ENCODE measurements around the gene ERI3. TPM values are rescaled to one million over a fixed set of nuclear protein-coding genes. Genes with fewer than 3 reads are reported as not detected.
A peak's percentile ranks its signal among the peaks of the same experiment; 100 is the strongest.

ERI3 gene, protein sequence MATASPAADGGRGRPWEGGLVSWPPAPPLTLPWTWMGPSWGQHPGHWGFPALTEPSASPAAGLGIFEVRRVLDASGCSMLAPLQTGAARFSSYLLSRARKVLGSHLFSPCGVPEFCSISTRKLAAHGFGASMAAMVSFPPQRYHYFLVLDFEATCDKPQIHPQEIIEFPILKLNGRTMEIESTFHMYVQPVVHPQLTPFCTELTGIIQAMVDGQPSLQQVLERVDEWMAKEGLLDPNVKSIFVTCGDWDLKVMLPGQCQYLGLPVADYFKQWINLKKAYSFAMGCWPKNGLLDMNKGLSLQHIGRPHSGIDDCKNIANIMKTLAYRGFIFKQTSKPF
- total RNA-seq (2014; rRNA removed; shearing (Covaris generic)): 50.2 and 52.8 TPM in 2 replicates
- 58.6 and 59.7 TPM in 2 replicates for polyA plus RNA-seq (2015; cell fraction: cytosol; rRNA removed)
- polyA plus RNA-seq (2015; cell fraction: nucleus; rRNA removed): 40.7 and 43.8 TPM in 2 replicates

DNA sequence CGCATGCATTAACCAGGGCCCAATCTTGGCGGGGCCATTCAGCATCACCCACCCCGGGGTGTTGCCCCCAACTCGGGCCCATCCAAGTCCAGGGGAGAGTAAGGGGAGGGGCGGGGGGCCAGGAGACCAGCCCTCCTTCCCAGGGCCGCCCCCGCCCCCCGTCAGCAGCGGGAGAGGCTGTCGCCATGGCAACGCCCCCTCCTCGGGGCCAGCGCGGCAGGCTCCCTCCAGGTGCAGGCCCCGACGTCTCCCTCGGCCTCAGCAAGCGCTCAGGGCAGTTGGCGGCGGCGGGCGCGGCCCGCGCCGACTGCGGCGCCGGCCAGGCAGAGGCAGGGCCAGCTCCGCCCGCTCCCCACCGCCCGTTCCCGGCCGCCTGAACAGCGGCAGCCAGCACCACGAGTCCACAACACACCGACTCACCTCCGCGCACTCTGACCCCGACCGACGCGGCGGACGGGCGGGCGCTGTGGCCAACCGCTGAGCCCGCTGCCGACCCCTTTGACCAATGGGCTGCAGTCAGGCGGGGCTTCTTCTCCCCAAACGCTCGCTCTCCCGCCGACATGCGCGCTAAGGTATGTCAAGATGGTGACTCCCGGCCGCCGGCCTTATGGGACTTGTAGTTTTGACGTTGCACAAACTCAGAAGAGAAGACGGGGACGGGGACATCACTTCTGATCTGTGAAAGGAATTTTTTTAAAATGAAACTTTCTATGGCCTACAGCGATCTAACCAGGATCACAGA is at the start of gene ERI3:
Gene ERI3, minus strand, starts transcription at position 418 of the 742 bp plus-strand sequence. Its CDS starts 231 bp downstream, at position 187.
- in situ Hi-C loops (cut with HindIII; ENCODE audit: low pct_unique_long_range_greater_than_20kb, low sequenced_read_pairs): no loop called here
- peak; percentile 96 for DNase-seq (ENCODE audit: low read depth, low spot score)

DNA sequence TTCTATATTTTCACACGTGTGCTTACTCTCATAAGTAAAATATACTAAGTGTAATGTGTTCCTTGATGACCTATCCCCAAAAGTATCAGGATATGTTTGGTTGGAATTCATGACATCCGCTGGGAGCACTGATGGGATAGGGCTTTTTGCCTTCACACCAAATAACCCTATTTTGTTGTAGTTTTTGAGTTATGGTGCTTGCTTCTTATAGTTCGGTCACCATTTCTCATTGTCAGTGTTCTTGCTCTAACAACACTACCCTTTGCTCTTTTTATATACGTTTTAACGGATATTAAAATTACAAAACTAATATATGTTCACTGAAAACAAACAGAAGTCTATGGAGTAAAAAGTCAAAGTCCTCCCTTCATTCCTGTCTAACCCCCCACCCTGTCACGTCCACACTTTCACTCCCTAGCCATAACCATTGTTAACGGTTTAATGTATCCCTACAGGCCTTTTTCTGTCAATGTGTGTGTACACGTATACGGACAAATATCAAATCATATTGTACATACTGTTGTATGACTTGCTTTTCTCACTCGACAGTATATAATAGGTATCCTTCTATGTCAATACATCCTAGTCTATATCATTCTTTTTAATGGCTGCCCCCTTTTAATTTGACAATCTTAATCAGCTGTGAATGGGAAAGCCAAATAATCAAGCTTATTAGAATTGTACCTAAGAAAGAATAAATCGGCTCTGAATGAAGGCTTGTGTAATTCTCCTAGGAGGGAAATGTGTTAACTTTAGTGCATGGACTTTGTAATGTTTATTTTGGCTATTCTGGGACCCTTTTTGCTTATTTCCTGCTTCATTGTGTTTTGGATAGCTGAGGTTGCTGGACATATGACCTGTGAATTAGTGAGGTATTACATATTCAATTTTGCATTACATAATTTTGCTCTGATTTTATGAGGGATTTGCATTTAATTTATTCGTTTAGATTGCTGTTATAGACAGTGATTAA is 46.5 kb upstream of the ERI3 start:
- in situ Hi-C loops (cut with HindIII; ENCODE audit: low pct_unique_long_range_greater_than_20kb, low sequenced_read_pairs): no loop called here
- no peak for DNase-seq (ENCODE audit: low read depth, low spot score)

DNA sequence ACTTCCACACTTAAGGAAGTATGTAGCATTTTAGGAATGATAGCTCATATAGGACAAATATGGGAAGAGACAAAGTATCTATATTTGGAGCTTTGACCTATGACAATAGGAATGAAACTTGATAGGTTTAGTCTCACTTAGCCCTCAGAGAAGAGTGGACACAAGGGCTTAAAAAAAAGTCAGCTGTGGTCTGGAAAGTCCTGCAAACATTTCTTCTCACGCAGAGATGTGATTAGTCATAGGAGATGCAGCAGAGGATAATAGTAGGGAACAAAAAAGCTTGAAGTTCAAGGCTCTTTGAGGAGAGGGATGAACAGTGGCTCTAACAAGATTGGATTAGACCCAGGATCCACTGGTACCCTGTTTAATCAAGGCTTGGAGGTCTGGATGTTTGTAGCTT is 35.2 kb upstream of the ERI3 start:
- DNase-seq (ENCODE audit: low read depth, low spot score): no peak
- in situ Hi-C loops (cut with HindIII; ENCODE audit: low pct_unique_long_range_greater_than_20kb, low sequenced_read_pairs): no loop called here

DNA sequence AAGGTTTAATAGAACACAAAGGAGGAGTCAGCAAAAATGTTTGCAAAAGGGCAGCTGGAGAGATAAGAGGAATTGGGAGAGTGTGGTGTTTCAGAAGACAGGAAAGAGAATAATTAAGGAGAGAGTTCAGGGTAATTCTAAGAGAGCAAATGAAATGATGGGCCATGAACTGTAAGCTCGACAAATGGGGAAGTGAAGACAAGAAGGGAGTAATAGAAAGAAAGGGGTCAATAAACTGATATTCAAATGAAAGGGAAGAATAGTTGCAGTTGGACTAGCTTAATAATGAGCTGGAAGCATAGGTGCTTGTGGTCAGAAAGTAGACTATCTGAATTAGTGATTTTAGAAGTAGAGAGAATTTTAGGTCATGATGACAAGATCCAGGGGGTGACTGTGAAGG is 34.4 kb upstream of the ERI3 start:
- in situ Hi-C loops (cut with HindIII; ENCODE audit: low pct_unique_long_range_greater_than_20kb, low sequenced_read_pairs): no loop called here

DNA sequence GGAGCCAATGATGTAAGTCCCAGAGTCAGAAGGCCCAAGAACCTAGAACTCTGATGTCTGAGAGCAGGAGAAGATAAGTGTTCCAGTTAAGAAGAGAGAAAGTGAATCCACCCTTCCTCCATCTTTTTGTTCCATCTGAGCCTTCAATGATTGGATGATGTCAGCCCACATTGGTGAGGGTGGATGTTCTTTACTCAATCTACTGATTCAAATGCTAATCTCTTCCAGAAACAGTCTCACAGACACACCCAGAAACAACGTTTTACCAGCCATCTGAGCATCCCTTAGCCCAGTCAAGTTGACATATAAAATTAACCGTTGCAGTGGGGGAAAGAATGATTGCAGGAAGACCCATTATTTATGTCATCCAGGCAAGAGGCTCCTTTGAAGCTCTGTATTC is 33.5 kb upstream of the ERI3 start:
- no peak for DNase-seq (ENCODE audit: low read depth, low spot score)
- in situ Hi-C loops (cut with HindIII; ENCODE audit: low pct_unique_long_range_greater_than_20kb, low sequenced_read_pairs): no loop called here

More for the DNA sequence above, 34.4 kb upstream of the ERI3 start:
- DNase-seq (ENCODE audit: low read depth, low spot score): no peak

DNA sequence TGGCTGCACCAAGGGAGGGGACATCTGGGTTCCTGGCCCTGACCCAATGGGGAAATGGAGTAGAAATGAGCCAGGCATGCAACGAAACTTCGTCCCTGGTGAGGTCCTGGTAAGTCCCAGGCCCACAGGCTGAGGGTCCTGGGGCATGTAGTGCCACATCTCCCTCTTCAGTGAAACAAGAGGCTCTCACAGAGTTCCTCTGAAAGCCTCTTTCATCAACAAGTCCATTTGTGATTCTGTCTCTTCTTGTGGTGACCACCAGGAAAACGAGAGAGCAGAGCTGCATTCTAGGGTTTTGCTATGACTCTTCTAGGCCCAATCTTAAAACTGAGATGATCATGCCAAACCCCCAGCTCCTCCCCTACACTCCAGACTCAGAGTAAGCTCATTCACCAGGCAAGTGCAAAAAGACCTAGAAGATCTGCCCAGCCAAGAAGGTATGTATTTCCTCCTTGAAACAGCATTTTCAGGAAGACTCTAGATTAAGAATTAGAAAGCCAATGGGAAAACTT is 25.7 kb upstream of the ERI3 start:
- in situ Hi-C loops (cut with HindIII; ENCODE audit: low pct_unique_long_range_greater_than_20kb, low sequenced_read_pairs): no loop called here
- no peak for DNase-seq (ENCODE audit: low read depth, low spot score)

DNA sequence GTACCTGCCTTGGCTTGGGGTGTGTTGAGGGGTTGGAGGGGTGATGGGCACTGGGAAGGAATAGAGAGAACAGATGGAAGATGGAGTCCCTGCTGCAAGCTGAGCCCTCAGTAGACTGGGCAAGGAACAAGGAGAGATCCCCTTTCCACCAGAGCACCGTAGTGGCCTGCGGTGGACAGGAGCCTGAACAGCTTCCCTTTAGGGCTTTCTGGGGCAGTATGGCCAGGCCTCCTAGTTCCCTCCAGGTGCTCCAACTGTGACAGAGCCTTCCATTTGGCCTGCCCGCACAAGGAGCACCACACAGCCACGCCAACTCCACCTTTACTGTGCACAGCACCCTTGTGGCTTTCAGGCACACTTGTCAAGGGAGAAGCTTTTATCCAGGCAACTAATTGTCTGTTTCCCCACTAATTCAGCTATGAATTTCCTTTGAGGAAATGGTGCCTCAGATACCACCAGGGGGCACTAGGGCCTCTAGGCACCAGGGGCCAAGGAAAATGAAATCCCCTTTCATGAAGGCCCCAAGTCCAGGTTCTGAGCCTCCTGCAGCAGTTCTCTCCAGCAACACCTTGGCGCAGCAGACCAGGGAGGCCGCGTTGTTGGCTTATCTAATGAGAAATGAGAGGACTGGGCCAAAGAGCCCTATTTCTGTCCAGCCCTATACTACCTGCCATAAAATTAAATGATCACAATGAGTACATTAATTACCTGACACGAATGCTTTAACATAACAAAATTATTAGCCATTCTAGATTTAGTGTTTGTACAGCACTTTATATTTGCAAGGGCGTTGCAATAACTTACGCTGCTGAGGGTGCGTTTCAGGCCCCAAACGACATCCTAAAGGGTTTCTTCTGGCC is 23.1 kb upstream of the ERI3 start:
- in situ Hi-C loops (cut with HindIII; ENCODE audit: low pct_unique_long_range_greater_than_20kb, low sequenced_read_pairs): no loop called here
- peak; percentile 70 for DNase-seq (ENCODE audit: low read depth, low spot score)

DNA sequence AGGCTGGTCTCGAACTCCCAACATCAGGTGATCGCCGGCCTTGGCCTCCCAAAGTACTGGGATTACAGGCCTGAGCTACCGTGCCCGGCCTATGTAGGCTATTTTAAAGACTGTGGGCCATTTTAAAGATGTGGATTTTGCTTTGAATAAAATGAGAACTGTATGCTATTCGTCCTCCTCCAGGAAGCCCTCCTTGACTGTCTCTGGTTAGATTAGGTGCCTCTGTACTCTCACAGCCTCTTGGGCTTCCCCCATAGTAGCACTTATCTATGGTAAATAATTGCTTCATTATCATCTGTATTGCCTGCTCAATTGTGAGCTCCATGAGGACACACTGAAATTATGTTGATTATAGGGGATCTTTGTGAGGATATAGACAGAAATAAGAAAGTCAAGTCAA is 20.5 kb upstream of the ERI3 start:
- DNase-seq (ENCODE audit: low read depth, low spot score): no peak
- in situ Hi-C loops (cut with HindIII; ENCODE audit: low pct_unique_long_range_greater_than_20kb, low sequenced_read_pairs): no loop called here

DNA sequence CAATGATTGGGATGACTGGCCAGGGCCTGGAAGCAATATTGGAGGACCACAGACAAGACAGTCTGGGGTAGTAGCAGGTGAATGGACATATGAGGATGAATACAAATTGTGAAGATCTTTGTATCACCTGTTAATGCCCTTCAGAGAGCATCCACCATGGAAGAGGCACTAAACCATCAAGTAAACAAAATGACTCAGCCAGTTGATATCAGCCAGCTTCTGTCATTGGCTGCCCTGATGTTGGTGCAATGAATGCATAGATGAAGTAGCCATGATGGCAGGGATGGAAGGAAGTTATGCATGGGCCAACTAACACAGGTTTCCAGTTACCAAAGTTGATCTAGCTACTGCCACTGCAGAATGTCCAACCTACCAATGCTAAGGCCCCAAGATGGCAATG is 16.1 kb upstream of the ERI3 start:
- DNase-seq (ENCODE audit: low read depth, low spot score): no peak
- in situ Hi-C loops (cut with HindIII; ENCODE audit: low pct_unique_long_range_greater_than_20kb, low sequenced_read_pairs): no loop called here

DNA sequence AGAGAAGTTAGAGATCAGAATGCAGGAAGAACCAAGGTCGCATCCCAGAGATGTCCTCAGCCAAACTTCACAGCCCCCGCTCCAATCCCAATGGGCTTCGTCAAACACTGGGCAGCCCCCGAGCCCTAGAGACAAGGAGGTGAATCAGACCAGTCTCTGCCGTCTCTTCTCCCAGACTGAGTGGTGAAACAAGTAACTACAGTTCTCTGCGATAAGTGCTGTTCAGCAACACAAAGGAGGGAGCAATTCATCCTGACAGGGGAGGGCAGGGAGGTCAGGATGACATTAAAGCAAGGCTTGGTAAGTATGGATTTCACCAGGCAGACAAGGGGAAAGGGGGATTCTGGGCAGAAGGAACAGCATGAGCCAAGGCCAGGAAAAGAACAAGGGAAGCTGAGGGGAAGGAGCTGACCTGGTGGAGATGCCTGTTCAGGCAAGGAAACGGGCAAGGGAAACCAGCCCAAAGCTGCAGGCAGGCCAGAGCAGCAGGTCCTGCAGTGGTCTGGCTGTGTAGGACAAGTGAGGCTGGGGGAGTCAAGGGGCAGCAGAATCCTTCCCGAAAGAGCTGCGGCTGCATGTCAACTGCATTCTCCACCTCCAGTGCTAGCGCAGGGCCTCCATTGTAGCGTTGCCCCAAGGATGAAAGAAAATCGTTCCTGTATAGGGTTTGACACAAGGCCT is 13.6 kb upstream of the ERI3 start:
- in situ Hi-C loops (cut with HindIII; ENCODE audit: low pct_unique_long_range_greater_than_20kb, low sequenced_read_pairs): no loop called here
- DNase-seq (ENCODE audit: low read depth, low spot score): no peak

DNA sequence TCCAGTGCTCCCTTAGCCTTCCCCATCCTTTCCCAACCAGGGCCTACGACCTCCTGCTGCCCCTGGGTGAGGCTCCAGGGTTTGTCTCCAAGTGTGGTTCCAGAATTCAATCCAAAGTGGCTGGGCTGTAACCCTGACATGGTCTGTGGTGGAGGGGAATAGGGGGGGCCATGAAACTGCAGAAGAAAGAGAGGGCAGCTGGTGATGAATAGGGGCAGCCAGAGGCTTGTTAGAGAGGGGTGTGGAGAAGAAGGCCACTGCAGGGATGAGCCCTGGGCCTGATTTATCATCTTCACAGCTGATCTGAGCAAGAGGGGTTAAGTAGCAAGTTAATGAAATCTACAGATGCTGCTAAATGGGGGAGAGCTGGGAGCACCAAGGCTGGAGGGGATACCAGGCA is 12.9 kb upstream of the ERI3 start:
- in situ Hi-C loops (cut with HindIII; ENCODE audit: low pct_unique_long_range_greater_than_20kb, low sequenced_read_pairs): no loop called here
- no peak for DNase-seq (ENCODE audit: low read depth, low spot score)

DNA sequence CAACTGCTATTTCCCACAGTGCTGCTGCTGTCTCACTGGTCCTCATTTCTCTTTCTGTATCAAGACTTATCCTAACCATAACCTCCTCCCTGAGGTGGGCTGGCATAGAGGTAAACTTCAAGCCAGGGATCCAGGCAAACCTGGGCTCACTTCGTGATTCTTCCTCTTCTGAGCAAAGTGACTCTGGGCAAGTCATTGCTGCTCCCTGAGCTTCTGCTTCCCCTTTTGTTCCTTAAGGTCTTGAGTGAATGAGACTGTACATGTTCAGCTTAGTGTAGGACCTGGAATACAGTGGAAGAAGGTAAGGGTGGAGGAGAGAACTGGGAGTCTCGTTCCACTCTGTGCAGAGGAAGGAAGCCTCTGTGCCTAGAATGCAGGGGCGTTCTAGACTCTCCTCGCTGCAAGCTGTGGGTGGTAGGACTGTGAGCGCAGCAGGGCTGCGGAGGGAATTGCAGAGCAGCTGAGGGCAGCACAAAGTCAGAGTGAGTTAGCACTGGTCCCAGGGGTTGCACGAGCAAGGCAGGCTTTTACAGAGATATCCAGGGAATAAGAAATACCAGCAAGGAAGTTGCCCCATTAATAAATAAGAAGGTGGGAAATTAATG is 11.4 kb upstream of the ERI3 start:
- no peak for DNase-seq (ENCODE audit: low read depth, low spot score)
- in situ Hi-C loops (cut with HindIII; ENCODE audit: low pct_unique_long_range_greater_than_20kb, low sequenced_read_pairs): no loop called here

DNA sequence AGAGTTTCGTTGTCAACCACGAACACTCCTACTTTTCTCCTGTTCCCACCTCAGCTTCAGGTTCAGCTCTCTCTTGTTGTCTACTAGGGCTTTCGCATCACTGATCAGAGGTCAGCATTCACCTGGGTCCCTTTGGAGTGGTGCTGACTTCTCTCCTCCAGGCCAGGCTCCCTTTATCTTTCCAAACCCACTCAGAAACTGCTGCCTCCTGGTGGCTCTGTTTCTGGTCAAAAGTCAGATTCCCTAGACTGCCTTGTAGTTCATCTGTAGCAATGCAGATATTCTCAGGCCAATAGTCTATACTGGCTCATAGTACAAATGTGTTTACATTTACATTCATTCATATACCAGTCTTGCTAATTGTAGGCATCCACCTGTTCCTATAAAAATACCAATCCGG is 6.4 kb upstream of the ERI3 start:
- peak; percentile 31 for DNase-seq (ENCODE audit: low read depth, low spot score)
- in situ Hi-C loops (cut with HindIII; ENCODE audit: low pct_unique_long_range_greater_than_20kb, low sequenced_read_pairs): no loop called here

DNA sequence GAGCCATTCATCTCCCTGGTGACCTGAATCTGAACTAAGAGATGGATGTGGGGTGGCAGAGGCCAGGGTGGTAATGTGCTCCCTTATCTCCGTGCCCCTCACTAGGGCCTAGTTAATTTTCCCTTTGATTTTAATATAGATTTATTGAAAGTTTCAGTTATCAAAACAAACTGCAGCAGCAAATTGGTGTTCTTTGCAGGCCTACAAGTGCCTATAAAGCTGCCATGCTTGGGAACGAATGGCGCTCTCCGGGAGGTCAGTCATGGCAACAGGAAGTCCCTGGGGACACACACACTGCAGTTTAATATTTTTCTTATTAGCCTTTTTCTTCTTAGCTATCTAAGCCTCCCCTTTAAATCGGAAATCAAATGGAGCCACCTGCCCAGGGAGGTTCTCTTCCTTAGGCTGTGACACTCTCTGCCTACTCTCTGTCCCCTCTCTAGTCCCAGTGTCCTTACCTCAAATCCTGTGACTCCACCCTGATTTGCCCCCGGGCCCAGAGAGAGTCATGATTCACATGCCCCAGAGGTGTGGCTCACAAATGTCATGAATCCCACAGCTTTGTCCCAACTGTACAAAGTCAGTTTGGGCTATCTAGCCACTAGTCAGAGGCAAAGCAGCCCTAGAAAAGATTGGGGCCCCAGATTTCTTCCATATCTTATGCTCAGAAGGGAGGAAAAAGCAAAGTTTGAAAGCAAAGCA is 4.3 kb upstream of the ERI3 start:
- in situ Hi-C loops (cut with HindIII; ENCODE audit: low pct_unique_long_range_greater_than_20kb, low sequenced_read_pairs): no loop called here
- peak; percentile 15 for DNase-seq (ENCODE audit: low read depth, low spot score)

DNA sequence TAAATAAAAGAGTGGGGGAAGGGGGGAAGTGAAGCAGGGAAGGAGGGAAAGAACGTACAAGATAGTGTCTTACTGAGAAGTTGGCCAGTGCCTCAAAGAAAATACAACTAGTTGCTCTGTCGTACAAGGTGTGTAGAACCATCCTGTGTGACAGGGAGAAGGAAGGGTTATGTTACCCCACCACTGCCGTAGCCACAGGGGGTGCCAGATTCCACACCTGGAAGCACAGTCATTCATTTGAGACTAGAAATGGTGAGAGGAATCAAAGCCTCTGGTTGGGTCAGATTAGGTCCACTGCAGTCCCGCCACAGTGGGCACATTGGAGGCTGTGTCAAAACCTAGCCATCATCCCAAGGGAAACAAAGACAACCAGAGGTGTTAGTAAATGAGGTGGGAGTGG is 2.7 kb upstream of the ERI3 start:
- no peak for DNase-seq (ENCODE audit: low read depth, low spot score)
- in situ Hi-C loops (cut with HindIII; ENCODE audit: low pct_unique_long_range_greater_than_20kb, low sequenced_read_pairs): no loop called here
